Vagina (tissue), 2 donors: Measurements from ENCODE around the gene SEMA3E. TPM values are rescaled to one million over a fixed set of nuclear protein-coding genes. Genes with fewer than 3 reads are reported as not detected.

Experiments used
- DNase-seq, 2 donors: peaks; one replicate each; pipeline ENCODE4 v3.0.0-alpha.2; 2017; ENCODE audit errors: extremely low spot score in 2 of 2
- H3K27ac ChIP-seq: fragments of 200-600 bp; sonication (generic); one replicate; pipeline ENCODE4 v1.5.1; 2019
- H3K27me3 ChIP-seq: fragments of 200-600 bp; sonication (generic); one replicate; pipeline ENCODE4 v1.5.1; 2019
- H3K36me3 ChIP-seq, 2 donors: fragments of 200-600 bp; sonication (generic); one replicate each; pipeline ENCODE4 v1.5.1; 2017 to 2019
- H3K4me1 ChIP-seq: fragments of 200-600 bp; sonication (generic); one replicate; pipeline ENCODE4 v1.5.1; 2019
- H3K4me3 ChIP-seq, 2 donors: fragments of 200-600 bp; sonication (generic); 1 replicate in 1 of 2; 2 replicates in 1 of 2; pipeline ENCODE4 v1.5.1; 2016 to 2019
- H3K9me3 ChIP-seq: fragments of 200-600 bp; sonication (generic); one replicate; pipeline ENCODE4 v1.5.1; 2019
- CTCF ChIP-seq, 3 experiments: fragments of 450-650 bp in 2 of 3; fragments of 200-600 bp in 1 of 3; sonication (generic) in 1 of 3; IDR thresholded peaks; one replicate each; pipeline ENCODE4 v1.5.1; 2017 to 2019; ENCODE audit warnings: antibody characterized with exemption in 3 of 3, mild to moderate bottlenecking in 2 of 3, moderate library complexity in 2 of 3
- POLR2A ChIP-seq, 2 donors: fragments of 450-650 bp; IDR thresholded peaks; one replicate each; pipeline ENCODE4 v1.6.1; 2017; ENCODE audit warnings: antibody characterized with exemption in 2 of 2, mild to moderate bottlenecking in 2 of 2, moderate library complexity in 2 of 2
- POLR2AphosphoS5 ChIP-seq, 2 donors: sonication (generic); formaldehyde crosslinking; IDR thresholded peaks; one replicate each; pipeline ENCODE4 v1.9.0; 2017; ENCODE audit warnings: antibody characterized with exemption in 2 of 2, mild to moderate bottlenecking in 2 of 2, low read depth in 1 of 2; ENCODE audit not compliant: insufficient read depth in 1 of 2
- intact Hi-C: fragments of 100-400 bp; cut with DNase I; formaldehyde crosslinking; loops from one replicate; pipeline ENCODE4 v1.15.1; 2023
- total RNA-seq: library from RNA; depleted of rRNA; stranded (reverse); fragments of >200 nt; gene quantifications from one replicate; pipeline ENCODE4 v1.2.3, GENCODE V29; 2016

SEMA3E gene
- total RNA-seq, 1 donor from 2014 or later: 4.4 TPM

GRCh38 chr7:83388436-83388835, 260.5 kb downstream of the SEMA3E start:
- no peaks in the 10 kb centered on the region for H3K27me3 ChIP-seq
- no peak for DNase-seq
- intact Hi-C loops: no loop called here
- H3K36me3 ChIP-seq: no peaks in the 10 kb centered on the region
- no peaks in the 10 kb centered on the region for H3K9me3 ChIP-seq
- TF ChIP-seq CTCF (IDR thresholded peaks at IDR 0.05): no peak
- TF ChIP-seq POLR2A (IDR thresholded peaks at IDR 0.05): no peak
- no peak for TF ChIP-seq POLR2AphosphoS5 (IDR thresholded peaks at IDR 0.05; ENCODE audit: insufficient read depth in 1 of 2, low read depth in 1 of 2)
- H3K4me1 ChIP-seq: no peaks in the 10 kb centered on the region
- no peak overlapping the region for H3K27ac ChIP-seq
- H3K4me3 ChIP-seq: no peak overlapping the region

- no peak for DNase-seq
- intact Hi-C loops: no loop called here
- Histone ChIP-seq H3K36me3 (no peaks in the 10 kb centered on the region), H3K4me1 (no peaks in the 10 kb centered on the region), H3K9me3 (no peaks in the 10 kb centered on the region), H3K27me3 (no peaks in the 10 kb centered on the region), H3K27ac (no peak overlapping the region), H3K4me3 (no peak overlapping the region)
- TF ChIP-seq POLR2A (IDR thresholded peaks at IDR 0.05): no peak
- no peak for TF ChIP-seq CTCF (IDR thresholded peaks at IDR 0.05)
- TF ChIP-seq POLR2AphosphoS5 (IDR thresholded peaks at IDR 0.05; ENCODE audit: insufficient read depth in 1 of 2, low read depth in 1 of 2): no peak
Measured at GRCh38 chr7:83366629-83367028, 282.3 kb downstream of the SEMA3E start.

- intact Hi-C loops: no loop called here
- no peaks in the 10 kb centered on the region for H3K4me1 ChIP-seq
- H3K27ac ChIP-seq: no peak overlapping the region
- no peak for DNase-seq
- H3K36me3 ChIP-seq: no peaks in the 10 kb centered on the region
- H3K27me3 ChIP-seq: no peaks in the 10 kb centered on the region
- TF ChIP-seq POLR2AphosphoS5 (IDR thresholded peaks at IDR 0.05; ENCODE audit: insufficient read depth in 1 of 2, low read depth in 1 of 2): no peak
- TF ChIP-seq POLR2A (IDR thresholded peaks at IDR 0.05): no peak
- no peak for TF ChIP-seq CTCF (IDR thresholded peaks at IDR 0.05)
- H3K4me3 ChIP-seq: no peak overlapping the region
- no peaks in the 10 kb centered on the region for H3K9me3 ChIP-seq
Measured at GRCh38 chr7:83365746-83366145, 283.2 kb downstream of the SEMA3E start.

GRCh38 chr7:83362871-83363550, 285.9 kb downstream of the SEMA3E start:
- Histone ChIP-seq H3K4me3 (no peak overlapping the region), H3K27me3 (no peaks in the 10 kb centered on the region), H3K36me3 (no peaks in the 10 kb centered on the region), H3K4me1 (no peaks in the 10 kb centered on the region), H3K27ac (no peak overlapping the region), H3K9me3 (no peaks in the 10 kb centered on the region)
- no peak for TF ChIP-seq POLR2A (IDR thresholded peaks at IDR 0.05)
- TF ChIP-seq POLR2AphosphoS5 (IDR thresholded peaks at IDR 0.05; ENCODE audit: insufficient read depth in 1 of 2, low read depth in 1 of 2): no peak
- TF ChIP-seq CTCF (IDR thresholded peaks at IDR 0.05): no peak
- DNase-seq: no peak
- intact Hi-C loops: no loop called here

- no peaks in the 10 kb centered on the region for H3K4me1 ChIP-seq
- H3K27me3 ChIP-seq: no peaks in the 10 kb centered on the region
- no peaks in the 10 kb centered on the region for H3K9me3 ChIP-seq
- no peaks in the 10 kb centered on the region for H3K36me3 ChIP-seq
- intact Hi-C loops: no loop called here
- H3K4me3 ChIP-seq: no peak overlapping the region
- H3K27ac ChIP-seq: no peak overlapping the region
- TF ChIP-seq POLR2A (IDR thresholded peaks at IDR 0.05) (no peak), CTCF (IDR thresholded peaks at IDR 0.05) (no peak), POLR2AphosphoS5 (IDR thresholded peaks at IDR 0.05; ENCODE audit: insufficient read depth in 1 of 2, low read depth in 1 of 2) (no peak)
- DNase-seq: no peak
Measured at GRCh38 chr7:83359108-83359507, 289.8 kb downstream of the SEMA3E start.
